MM.1S (cell line): Measurements from ENCODE around the gene ALOX12B.

Source experiments
- DNase-seq: peaks from one replicate; pipeline ENCODE4 v3.0.0-alpha.2; 2015
- H2AFZ ChIP-seq: fragments of 300-600 bp; sonication (generic); 2 replicates; pipeline ENCODE4 v1.6.0; 2016; ENCODE audit warnings: antibody characterized with exemption, low read length
- H3F3A ChIP-seq: fragments of 300-600 bp; sonication (generic); 2 replicates; pipeline ENCODE4 v1.6.1; 2016; ENCODE audit warnings: mild to moderate bottlenecking, antibody characterized with exemption, low read length, moderate library complexity, mixed read lengths; ENCODE audit not compliant: insufficient read depth
- H3K27ac ChIP-seq: fragments of 300-600 bp; sonication (generic); 2 replicates; pipeline ENCODE4 v1.5.1; 2016; ENCODE audit warnings: mild to moderate bottlenecking, low read length
- H3K27me3 ChIP-seq: fragments of 300-600 bp; sonication (generic); replicated peaks from 2 replicates; pipeline ENCODE4 v1.6.0; 2016; ENCODE audit warnings: low read length; ENCODE audit not compliant: insufficient read depth
- H3K36me3 ChIP-seq: fragments of 300-600 bp; sonication (generic); replicated peaks from 2 replicates; pipeline ENCODE4 v1.6.1; 2016; ENCODE audit warnings: mild to moderate bottlenecking, low read length, mixed read lengths; ENCODE audit not compliant: insufficient read depth
- H3K4me1 ChIP-seq: fragments of 300-600 bp; sonication (generic); 2 replicates; pipeline ENCODE4 v1.6.1; 2016; ENCODE audit warnings: low read length, mixed read lengths
- H3K4me2 ChIP-seq: fragments of 300-600 bp; sonication (generic); 2 replicates; pipeline ENCODE4 v1.6.0; 2016; ENCODE audit warnings: low read depth, low read length
- H3K4me3 ChIP-seq: fragments of 300-600 bp; sonication (generic); 2 replicates; pipeline ENCODE4 v1.5.1; 2016; ENCODE audit warnings: low read length, mixed read lengths
- H3K79me2 ChIP-seq: fragments of 300-600 bp; sonication (generic); 2 replicates; pipeline ENCODE4 v1.6.1; 2016; ENCODE audit warnings: mixed run types, low read length, mixed read lengths
- H3K9ac ChIP-seq: fragments of 300-600 bp; sonication (generic); 2 replicates; pipeline ENCODE4 v1.6.1; 2016; ENCODE audit warnings: low read length, mixed read lengths
- H3K9me2 ChIP-seq: fragments of 300-600 bp; sonication (generic); replicated peaks from 2 replicates; pipeline ENCODE4 v1.6.1; 2016; ENCODE audit warnings: mild to moderate bottlenecking, low read length, mixed read lengths; ENCODE audit not compliant: insufficient read depth
- H3K9me3 ChIP-seq: fragments of 300-600 bp; sonication (generic); replicated peaks from 2 replicates; pipeline ENCODE4 v1.6.1; 2016; ENCODE audit warnings: mild to moderate bottlenecking, low read length, mixed read lengths; ENCODE audit not compliant: insufficient read depth
- H4K20me1 ChIP-seq: fragments of 300-600 bp; sonication (generic); 2 replicates; pipeline ENCODE4 v1.6.1; 2016; ENCODE audit warnings: mild to moderate bottlenecking, low read length, moderate library complexity, mixed read lengths; ENCODE audit not compliant: insufficient read depth
- CTCF ChIP-seq: fragments of 300-600 bp; sonication (generic); IDR thresholded peaks from 2 replicates; pipeline ENCODE4 v1.5.1; 2016; ENCODE audit warnings: antibody characterized with exemption, low read length, mixed read lengths
- EZH2 ChIP-seq: fragments of 300-600 bp; sonication (generic); optimal IDR thresholded peaks from 2 replicates; pipeline ENCODE3; 2017; ENCODE audit warnings: low read depth, mild to moderate bottlenecking, antibody characterized with exemption, low read length, mixed read lengths
- EZH2phosphoT487 ChIP-seq: fragments of 300-600 bp; sonication (generic); IDR thresholded peaks from 2 replicates; pipeline ENCODE4 v1.6.1; 2018; ENCODE audit warnings: antibody characterized with exemption, low read length

Gene ALOX12B

DNA sequence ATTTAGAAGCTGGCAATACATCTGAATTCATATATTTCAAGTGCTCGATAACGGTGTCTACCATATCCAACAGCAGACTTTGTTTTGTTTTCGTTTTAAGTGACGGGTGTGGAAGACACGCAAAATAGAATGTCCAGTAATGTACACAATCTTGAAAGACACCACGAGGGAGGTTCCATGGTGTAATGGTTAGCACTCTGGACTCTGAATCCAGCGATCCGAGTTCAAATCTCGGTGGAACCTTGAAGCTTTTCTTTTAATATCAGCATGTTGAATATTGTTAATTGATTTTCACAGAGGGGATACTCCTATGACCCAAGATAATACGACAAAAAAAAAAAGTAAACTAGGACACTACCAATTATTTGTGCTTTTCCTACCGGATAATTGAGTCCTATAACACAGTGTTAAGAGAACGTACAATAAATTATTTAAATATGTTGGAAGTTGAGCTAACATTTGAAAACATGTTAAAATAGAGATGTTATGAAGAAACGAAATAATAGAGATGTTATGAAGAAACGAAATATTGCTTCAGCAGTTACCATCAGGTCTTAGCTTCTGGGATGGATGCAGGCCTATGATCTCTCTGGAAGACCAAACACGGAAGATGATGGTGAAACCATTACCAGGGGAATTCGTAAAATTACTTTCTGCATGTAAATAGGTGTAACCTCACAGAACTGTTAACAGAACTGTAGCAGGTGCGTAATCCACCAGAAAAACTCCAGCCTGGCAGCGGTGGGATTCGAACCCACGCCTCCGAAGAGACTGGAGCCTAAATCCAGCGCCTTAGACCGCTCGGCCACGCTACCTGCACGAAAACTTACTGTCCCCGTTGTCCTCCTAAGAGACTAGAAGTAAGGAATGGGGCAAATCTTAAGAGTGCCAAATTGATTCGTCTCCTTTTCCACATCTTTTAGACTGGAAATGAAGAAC, 32.3 kb upstream of the ALOX12B start:
- DNase-seq, result peak; percentile 94
- H4K20me1 ChIP-seq, result no peaks in the 10 kb centered on the region; the same call in 1 of the 2 replicates
- H2AFZ ChIP-seq, result no peak overlapping the region
- H3K9me3 ChIP-seq, result no peaks in the 10 kb centered on the region
- H3K4me2 ChIP-seq, result peak overlapping the region; percentile 100
- H3K9ac ChIP-seq, result peak overlapping the region; percentile 43; the same call in 1 of the 2 replicates
- no peaks in the 10 kb centered on the region for H3K79me2 ChIP-seq
- TF ChIP-seq EZH2phosphoT487 (no peak), EZH2 (no peak), CTCF (no peak)
- H3K27me3 ChIP-seq, result peaks cover 50% of the 10 kb centered on the region
- H3K4me3 ChIP-seq, result peak overlapping the region; percentile 85
- no peaks in the 10 kb centered on the region for H3K9me2 ChIP-seq
- H3F3A ChIP-seq, result peaks cover 43% of the 10 kb centered on the region
- peak overlapping the region; percentile 63; the same call in 1 of the 2 replicates for H3K27ac ChIP-seq
- H3K36me3 ChIP-seq, result no peaks in the 10 kb centered on the region
- H3K4me1 ChIP-seq, result peaks cover 14% of the 10 kb centered on the region

GRCh38 chr17:8118769-8119580, 31.5 kb upstream of the ALOX12B start:
- Histone ChIP-seq H3K4me1 (0 out of 2 replicates have a peak, but pooled peaks cover 5% of the 10 kb centered on the region), H3F3A (peaks cover 37% of the 10 kb centered on the region), H3K27me3 (peaks cover 50% of the 10 kb centered on the region), H3K79me2 (no peaks in the 10 kb centered on the region), H3K4me3 (peak overlapping the region; percentile 85), H4K20me1 (no peaks in the 10 kb centered on the region; the same call in 1 of the 2 replicates), H2AFZ (peak overlapping the region; percentile 85), H3K36me3 (no peaks in the 10 kb centered on the region), H3K27ac (peak overlapping the region; percentile 63; the same call in 1 of the 2 replicates), H3K9me3 (no peaks in the 10 kb centered on the region), H3K9me2 (no peaks in the 10 kb centered on the region), H3K9ac (peak overlapping the region; percentile 51; the same call in 1 of the 2 replicates), H3K4me2 (peak overlapping the region; percentile 99)
- TF ChIP-seq EZH2phosphoT487 (no peak), EZH2 (no peak), CTCF (peak; percentile 88)
- DNase-seq, result peak; percentile 85

DNA sequence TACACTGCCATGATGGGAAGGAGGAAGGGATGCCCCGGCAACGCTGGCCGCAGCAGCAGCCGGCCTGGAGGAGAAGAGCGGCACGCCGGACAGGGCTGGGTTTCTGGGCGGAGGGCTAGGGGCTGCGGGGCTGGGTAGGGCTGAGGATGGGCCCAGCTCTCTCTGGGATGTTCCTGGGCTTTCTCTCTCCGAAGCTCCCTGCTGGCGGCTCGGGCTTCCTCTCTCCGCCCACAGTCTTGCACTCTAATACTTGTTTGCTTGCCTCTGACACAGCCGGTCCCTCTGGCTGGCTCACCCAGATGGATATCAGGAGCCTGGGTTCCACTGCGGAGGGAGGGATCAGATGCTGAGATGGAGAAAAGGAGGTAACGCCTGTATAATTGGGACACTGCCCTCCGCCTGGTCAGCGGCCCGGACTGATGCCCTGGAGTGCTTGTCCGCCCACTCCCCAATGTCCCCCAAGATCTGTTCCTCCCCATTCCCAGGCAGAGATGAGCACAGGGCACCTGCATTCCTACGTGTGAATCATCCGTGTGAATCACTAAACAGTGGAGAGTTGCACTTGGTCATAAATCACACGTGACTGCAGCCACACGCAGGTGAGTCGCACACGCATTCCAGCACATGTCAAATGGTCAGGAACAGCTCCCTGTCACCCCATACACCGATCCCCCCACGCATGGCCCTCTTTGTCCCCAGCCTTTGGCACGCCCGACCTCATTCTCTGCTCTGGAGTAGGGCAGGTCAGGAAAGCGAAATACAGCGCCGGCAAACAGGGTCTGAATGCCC, 30.7 kb upstream of the ALOX12B start, which contains the start of gene ALOXE3:
ALOXE3 (minus strand) TSS at position 535 of the 789 bp plus-strand sequence; CDS start at position 11, 524 bp downstream.
- peak within 1 kb of the TSS; percentile 51; the same call in 1 of the 2 replicates for H3K9ac ChIP-seq
- DNase-seq, result no peak
- no peaks in the 10 kb centered on the region for H3K79me2 ChIP-seq
- no peaks in the 10 kb centered on the region; the same call in 1 of the 2 replicates for H4K20me1 ChIP-seq
- H3K27me3 ChIP-seq, result peaks cover 50% of the 10 kb centered on the region
- H2AFZ ChIP-seq, result peak within 1 kb of the TSS; percentile 85
- no peaks in the 10 kb centered on the region for H3K36me3 ChIP-seq
- peak within 1 kb of the TSS; percentile 63; the same call in 1 of the 2 replicates for H3K27ac ChIP-seq
- peaks cover 35% of the 10 kb centered on the region for H3F3A ChIP-seq
- H3K4me2 ChIP-seq, result peak within 1 kb of the TSS; percentile 99
- no peaks in the 10 kb centered on the region for H3K9me2 ChIP-seq
- TF ChIP-seq CTCF (no peak), EZH2phosphoT487 (no peak), EZH2 (no peak)
- H3K4me3 ChIP-seq, result peak within 1 kb of the TSS; percentile 85
- no peaks in the 10 kb centered on the region for H3K9me3 ChIP-seq
- no peaks in the 10 kb centered on the region for H3K4me1 ChIP-seq
